Retinal pigment epithelial cell (primary cell): Measurements from ENCODE around the gene BFSP1.

Source experiments
- DNase-seq: peaks from one replicate; pipeline ENCODE4 v3.0.0-alpha.2; 2010; ENCODE audit warnings: low read depth
- H3K4me3 ChIP-seq: 2 replicates; pipeline ENCODE4 v1.5.1; 2011; ENCODE audit warnings: mild to moderate bottlenecking, low read length, control low read depth, moderate library complexity
- CTCF ChIP-seq: conservative IDR thresholded peaks from 2 replicates; pipeline ENCODE4 v1.5.1; 2011; ENCODE audit warnings: low read depth, low read length, control low read depth, inconsistent platforms

BFSP1 gene

GRCh38 chr20:17533396-17533795 is 2.2 kb upstream of the BFSP1 start:
- DNase-seq = no peak
- no peak for TF ChIP-seq CTCF
- H3K4me3 ChIP-seq = no peak overlapping the region

- no peak for TF ChIP-seq CTCF
- DNase-seq = no peak
- H3K4me3 ChIP-seq = peak overlapping the region; percentile 42
These were observed 466 bp upstream of the BFSP1 start for GRCh38 chr20:17531665-17532025.

GRCh38 chr20:17530153-17530552 is 1.0 kb downstream of the BFSP1 start:
- no peak for TF ChIP-seq CTCF
- no peak for DNase-seq

GRCh38 chr20:17529586-17529985 is 1.6 kb downstream of the BFSP1 start:
- TF ChIP-seq CTCF = no peak
- DNase-seq = no peak
- H3K4me3 ChIP-seq = no peak overlapping the region

More at GRCh38 chr20:17530153-17530552, 1.0 kb downstream of the BFSP1 start:
- no peak overlapping the region for H3K4me3 ChIP-seq

- H3K4me3 ChIP-seq = no peak overlapping the region
- DNase-seq = no peak
- TF ChIP-seq CTCF = no peak
These were observed 5.5 kb downstream of the BFSP1 start for GRCh38 chr20:17525650-17526049.

- TF ChIP-seq CTCF = no peak
These were observed 6.0 kb downstream of the BFSP1 start for GRCh38 chr20:17525132-17525531.

GRCh38 chr20:17524560-17524959 is 6.6 kb downstream of the BFSP1 start:
- no peak overlapping the region for H3K4me3 ChIP-seq
- TF ChIP-seq CTCF = no peak
- no peak for DNase-seq

More at GRCh38 chr20:17525132-17525531, 6.0 kb downstream of the BFSP1 start:
- no peak for DNase-seq
- H3K4me3 ChIP-seq = no peak overlapping the region
